Smooth muscle cell (in vitro differentiated cells): ENCODE data around the gene ATRIP. TPM values are rescaled to one million over a fixed set of nuclear protein-coding genes. Genes with fewer than 3 reads are reported as not detected.

Source experiments
- DNase-seq: peaks from one replicate; lab custom pipeline; 2025; ENCODE audit not compliant: unreplicated experiment; lab: John Stamatoyannopoulos, UW
- H2AFZ ChIP-seq: fragments of 200-600 bp; sonication (generic); 2 replicates; pipeline ENCODE4 v1.6.0; 2016; ENCODE audit warnings: antibody characterized with exemption, low read depth, mild to moderate bottlenecking
- H3F3A ChIP-seq: fragments of 200-600 bp; sonication (generic); 2 replicates; pipeline ENCODE4 v1.6.0; 2017; ENCODE audit warnings: antibody characterized with exemption, low read depth
- H3K27ac ChIP-seq: fragments of 200-600 bp; sonication (generic); 2 replicates; pipeline ENCODE4 v1.5.1; 2016; ENCODE audit warnings: low read depth, mild to moderate bottlenecking
- H3K27me3 ChIP-seq: fragments of 200-600 bp; sonication (generic); 2 replicates; pipeline ENCODE4 v1.6.1; 2016; ENCODE audit warnings: low read depth, mild to moderate bottlenecking
- H3K36me3 ChIP-seq: fragments of 200-600 bp; sonication (generic); 2 replicates; pipeline ENCODE4 v1.5.1; 2016; ENCODE audit warnings: low read depth
- H3K4me1 ChIP-seq: fragments of 200-600 bp; sonication (generic); 2 replicates; pipeline ENCODE4 v1.5.1; 2016; ENCODE audit warnings: low read depth
- H3K4me2 ChIP-seq: fragments of 200-600 bp; sonication (generic); 2 replicates; pipeline ENCODE4 v1.6.0; 2016; ENCODE audit warnings: mild to moderate bottlenecking
- H3K4me3 ChIP-seq: fragments of 200-600 bp; sonication (generic); 2 replicates; pipeline ENCODE4 v1.5.1; 2016; ENCODE audit warnings: mild to moderate bottlenecking
- H3K79me2 ChIP-seq: fragments of 200-600 bp; sonication (generic); 2 replicates; pipeline ENCODE4 v1.6.0; 2016; ENCODE audit warnings: low read depth, mild to moderate bottlenecking
- H3K9ac ChIP-seq: fragments of 200-600 bp; sonication (generic); 2 replicates; pipeline ENCODE4 v1.6.0; 2016; ENCODE audit warnings: low read depth
- H3K9me3 ChIP-seq: fragments of 200-600 bp; sonication (generic); replicated peaks from 2 replicates; pipeline ENCODE4 v1.5.1; 2016; ENCODE audit warnings: low read depth
- H4K20me1 ChIP-seq: fragments of 200-600 bp; sonication (generic); 2 replicates; pipeline ENCODE4 v1.6.0; 2016; ENCODE audit warnings: low read depth
- WGBS: methylation state at CpG from one replicate; pipeline ENCODE4 v1.1.7; 2016; ENCODE audit warnings: low lambda C conversion rate; 5-methylcytosine and 5-hydroxymethylcytosine counted together
- polyA plus RNA-seq: library from polyadenylated mRNA; unstranded; fragments of >200 nt; fragmentation: Nextera tagmentation; extraction: Ambion mirVana; gene quantifications from 2 replicates; pipeline ENCODE4 v1.2.1, GENCODE V29; 2016
- total RNA-seq: library from RNA; depleted of rRNA; stranded (reverse); fragments of >200 nt; gene quantifications from 2 replicates; pipeline ENCODE4 v1.2.3, GENCODE V29; 2014
- TF ChIP-seq, protein P1 (sequence below): fragments of 200-600 bp; sonication (generic); IDR thresholded peaks from 2 replicates; pipeline ENCODE4 v1.5.1; 2017; ENCODE audit warnings: borderline replicate concordance, mild to moderate bottlenecking, antibody characterized with exemption; ENCODE audit not compliant: insufficient read depth, poor library complexity, severe bottlenecking

ATRIP gene
- total and polyA plus RNA-seq, 2 experiments from 2014 or later, result 4.0 to 7.3 TPM

DNA sequence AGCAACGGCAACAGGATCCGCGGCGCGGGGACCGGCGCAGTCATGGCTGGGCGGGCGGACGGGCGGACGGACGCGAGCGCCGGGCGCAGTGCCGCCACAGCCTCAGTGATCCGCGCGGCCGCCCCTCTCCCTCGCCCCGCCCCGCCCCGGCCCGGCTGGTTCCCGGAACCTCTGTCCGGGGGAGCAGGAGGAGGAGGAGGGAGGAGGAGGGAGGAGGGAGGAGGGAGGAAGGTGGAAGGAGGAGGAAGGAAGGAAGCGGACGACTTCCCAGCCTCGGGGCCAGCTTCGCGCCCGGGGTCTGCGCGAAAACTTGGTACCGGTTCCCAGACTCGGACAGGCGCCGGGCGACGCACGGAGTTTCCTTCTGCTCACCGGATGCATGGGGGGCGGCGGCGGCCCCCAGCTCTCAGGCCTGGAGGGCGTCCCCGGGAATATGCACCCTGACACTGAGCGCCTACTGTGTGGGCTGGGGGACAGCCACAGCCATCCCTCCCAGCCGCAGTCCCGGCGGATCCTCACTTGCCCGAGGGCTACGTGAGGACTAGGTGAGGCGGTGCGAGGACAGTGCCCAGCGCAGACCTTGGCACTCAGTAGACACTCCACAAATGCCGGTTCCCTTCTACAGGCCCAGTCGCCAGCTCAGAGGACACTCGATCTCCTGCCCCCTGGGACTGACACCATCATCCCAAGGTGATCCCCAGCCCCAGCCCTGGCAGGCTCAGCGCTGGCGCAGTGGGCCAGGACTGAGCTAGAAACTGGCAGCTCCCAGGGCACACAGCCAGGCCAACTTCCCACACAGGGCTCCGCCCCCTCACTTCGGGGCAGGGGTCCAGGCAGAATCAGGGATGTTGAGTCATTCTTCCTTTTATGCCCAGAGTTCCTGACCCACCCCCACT is 57.8 kb downstream of the ATRIP start, which contains the start of gene SHISA5:
TSS of gene SHISA5 (minus strand) at position 124 of the 896 bp plus-strand sequence. CDS start at position 44, 80 bp downstream.
- TF ChIP-seq, protein P1, sequence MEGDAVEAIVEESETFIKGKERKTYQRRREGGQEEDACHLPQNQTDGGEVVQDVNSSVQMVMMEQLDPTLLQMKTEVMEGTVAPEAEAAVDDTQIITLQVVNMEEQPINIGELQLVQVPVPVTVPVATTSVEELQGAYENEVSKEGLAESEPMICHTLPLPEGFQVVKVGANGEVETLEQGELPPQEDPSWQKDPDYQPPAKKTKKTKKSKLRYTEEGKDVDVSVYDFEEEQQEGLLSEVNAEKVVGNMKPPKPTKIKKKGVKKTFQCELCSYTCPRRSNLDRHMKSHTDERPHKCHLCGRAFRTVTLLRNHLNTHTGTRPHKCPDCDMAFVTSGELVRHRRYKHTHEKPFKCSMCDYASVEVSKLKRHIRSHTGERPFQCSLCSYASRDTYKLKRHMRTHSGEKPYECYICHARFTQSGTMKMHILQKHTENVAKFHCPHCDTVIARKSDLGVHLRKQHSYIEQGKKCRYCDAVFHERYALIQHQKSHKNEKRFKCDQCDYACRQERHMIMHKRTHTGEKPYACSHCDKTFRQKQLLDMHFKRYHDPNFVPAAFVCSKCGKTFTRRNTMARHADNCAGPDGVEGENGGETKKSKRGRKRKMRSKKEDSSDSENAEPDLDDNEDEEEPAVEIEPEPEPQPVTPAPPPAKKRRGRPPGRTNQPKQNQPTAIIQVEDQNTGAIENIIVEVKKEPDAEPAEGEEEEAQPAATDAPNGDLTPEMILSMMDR, result no peak
- DNase-seq, result peak; percentile 22
- no peaks in the 10 kb centered on the region for H3K9me3 ChIP-seq
- H3K27ac ChIP-seq, result peak within 1 kb of the TSS; percentile 45
- peaks cover 7% of the 10 kb centered on the region for H3F3A ChIP-seq
- peak within 1 kb of the TSS; percentile 57 for H3K9ac ChIP-seq
- WGBS, result 10% methylated on average over 44 of the region's 66 CpGs
- H3K4me1 ChIP-seq, result peaks cover 5% of the 10 kb centered on the region
- no peaks in the 10 kb centered on the region for H3K36me3 ChIP-seq
- H3K79me2 ChIP-seq, result no peaks in the 10 kb centered on the region
- peak within 1 kb of the TSS; percentile 69 for H2AFZ ChIP-seq
- peak within 1 kb of the TSS; percentile 96 for H3K4me2 ChIP-seq
- H4K20me1 ChIP-seq, result no peaks in the 10 kb centered on the region
- no peaks in the 10 kb centered on the region for H3K27me3 ChIP-seq
- peak within 1 kb of the TSS; percentile 70 for H3K4me3 ChIP-seq

DNA sequence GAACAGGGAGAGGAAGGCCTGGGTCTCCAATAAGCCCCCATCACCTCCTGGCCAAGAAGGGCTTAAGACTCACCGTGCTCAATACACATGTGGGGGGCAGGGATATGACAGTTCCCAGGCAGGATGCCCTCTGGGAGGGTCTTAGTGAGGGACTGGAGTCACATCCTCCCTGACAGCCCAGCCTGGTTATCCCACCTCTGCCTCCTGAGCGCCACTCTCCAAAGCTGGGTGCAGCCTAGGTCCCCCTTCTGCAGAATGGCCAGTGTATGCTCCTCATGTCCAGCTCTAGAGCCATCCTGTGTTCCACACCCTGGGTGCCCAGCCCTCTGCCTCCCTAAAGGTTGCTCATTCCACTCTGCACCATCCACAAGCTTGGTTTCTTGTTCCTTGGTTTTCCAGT is 58.6 kb downstream of the ATRIP start:
- Histone ChIP-seq H2AFZ (no peak overlapping the region), H3K4me2 (no peak overlapping the region), H3K79me2 (no peaks in the 10 kb centered on the region), H3K27me3 (no peaks in the 10 kb centered on the region), H3K4me3 (no peak overlapping the region), H3K4me1 (peaks cover 5% of the 10 kb centered on the region), H3F3A (peaks cover 10% of the 10 kb centered on the region), H3K9me3 (no peaks in the 10 kb centered on the region), H3K36me3 (no peaks in the 10 kb centered on the region), H4K20me1 (no peaks in the 10 kb centered on the region), H3K9ac (no peak overlapping the region), H3K27ac (no peak overlapping the region)
- TF ChIP-seq, protein P1, result no peak
- WGBS, result 91% methylated on average over 2 of the region's 2 CpGs
- DNase-seq, result no peak

DNA sequence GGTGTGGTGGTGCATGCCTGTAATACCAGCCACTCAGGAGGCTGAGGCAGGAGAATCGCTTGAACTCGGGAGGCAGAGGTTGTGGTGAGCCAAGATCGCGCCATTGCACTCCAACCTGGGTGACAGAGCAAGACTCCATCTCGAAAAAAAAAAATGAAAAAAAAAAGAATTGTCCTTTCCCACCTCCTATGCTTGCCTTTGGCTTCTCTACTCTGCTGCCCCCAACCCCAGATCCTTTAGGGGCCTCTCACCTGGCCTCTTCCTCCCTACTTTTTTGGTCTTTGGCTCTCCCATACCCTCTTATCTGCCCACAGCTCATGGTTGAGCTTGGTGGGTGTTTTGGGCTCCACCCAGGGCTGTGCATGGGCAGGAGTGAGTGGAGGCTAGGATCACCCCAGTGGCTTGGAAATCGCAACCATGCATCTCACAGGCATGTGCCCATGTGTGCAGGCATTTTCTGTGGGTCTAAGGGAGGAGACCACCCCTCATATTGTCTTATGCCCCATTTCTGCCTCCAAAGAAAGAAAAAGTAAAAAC is 59.5 kb downstream of the ATRIP start:
- H3K27me3 ChIP-seq, result no peaks in the 10 kb centered on the region
- H3K9ac ChIP-seq, result no peak overlapping the region
- no peaks in the 10 kb centered on the region for H3K79me2 ChIP-seq
- no peak overlapping the region for H3K4me2 ChIP-seq
- H3K9me3 ChIP-seq, result no peaks in the 10 kb centered on the region
- H4K20me1 ChIP-seq, result no peaks in the 10 kb centered on the region
- no peaks in the 10 kb centered on the region for H3K36me3 ChIP-seq
- H3K4me1 ChIP-seq, result peaks cover 5% of the 10 kb centered on the region
- H2AFZ ChIP-seq, result no peak overlapping the region
- TF ChIP-seq, protein P1, result no peak
- peaks cover 12% of the 10 kb centered on the region for H3F3A ChIP-seq
- 94% methylated on average over 6 of the region's 6 CpGs for WGBS
- no peak overlapping the region for H3K27ac ChIP-seq
- no peak overlapping the region for H3K4me3 ChIP-seq
- DNase-seq, result no peak
